DOHH2 (cell line): ENCODE data around the gene TSC22D3.

Experiments
- H3F3A ChIP-seq: fragments of 200-600 bp; sonication (generic), shearing (Covaris generic); 2 replicates; pipeline ENCODE4 v1.6.0; 2016; ENCODE audit warnings: antibody characterized with exemption, mild to moderate bottlenecking; ENCODE audit not compliant: control insufficient read depth, insufficient read depth
- H3K27ac ChIP-seq: fragments of 200-600 bp; sonication (generic); 2 replicates; pipeline ENCODE4 v1.5.1; 2014; ENCODE audit warnings: low read depth, mild to moderate bottlenecking, low read length, moderate library complexity
- H3K27me3 ChIP-seq: fragments of 200-600 bp; sonication (generic); 2 replicates; pipeline ENCODE4 v1.6.1; 2014; ENCODE audit warnings: mild to moderate bottlenecking, low read length, mixed read lengths; ENCODE audit not compliant: control insufficient read depth
- H3K36me3 ChIP-seq: fragments of 200-600 bp; sonication (generic); 2 replicates; pipeline ENCODE4 v1.6.1; 2014; ENCODE audit warnings: mild to moderate bottlenecking, low read length, moderate library complexity, mixed read lengths; ENCODE audit not compliant: control insufficient read depth
- H3K4me1 ChIP-seq: fragments of 200-600 bp; sonication (generic); 2 replicates; pipeline ENCODE4 v1.6.1; 2014; ENCODE audit warnings: mild to moderate bottlenecking, low read length, mixed read lengths; ENCODE audit not compliant: control insufficient read depth
- H3K4me2 ChIP-seq: fragments of 200-600 bp; sonication (generic); 2 replicates; pipeline ENCODE4 v1.6.0; 2014; ENCODE audit warnings: mild to moderate bottlenecking, low read length, moderate library complexity
- H3K4me3 ChIP-seq: fragments of 200-600 bp; sonication (generic); 2 replicates; pipeline ENCODE4 v1.5.1; 2014; ENCODE audit warnings: mild to moderate bottlenecking, low read length, mixed read lengths
- H3K79me2 ChIP-seq: fragments of 200-600 bp; sonication (generic); 2 replicates; pipeline ENCODE4 v1.6.1; 2014; ENCODE audit warnings: mild to moderate bottlenecking, low read length, mixed read lengths; ENCODE audit not compliant: control insufficient read depth
- H3K9me2 ChIP-seq: fragments of 200-600 bp; sonication (generic); replicated peaks from 2 replicates; pipeline ENCODE4 v1.6.1; 2014; ENCODE audit warnings: mild to moderate bottlenecking, low read length, mixed read lengths; ENCODE audit not compliant: control insufficient read depth
- H3K9me3 ChIP-seq: fragments of 200-600 bp; sonication (generic); 2 replicates; pipeline ENCODE4 v1.6.1; 2014; ENCODE audit warnings: antibody characterized with exemption, low read length, mixed read lengths; ENCODE audit not compliant: control insufficient read depth, insufficient read depth
- H4K20me1 ChIP-seq: fragments of 200-600 bp; sonication (generic); 2 replicates; pipeline ENCODE4 v1.6.0; 2014; ENCODE audit warnings: low read depth, mild to moderate bottlenecking, antibody characterized with exemption, low read length, moderate library complexity; ENCODE audit not compliant: control insufficient read depth, insufficient read depth
- EZH2phosphoT487 ChIP-seq: fragments of 200-600 bp; sonication (generic); IDR thresholded peaks from 2 replicates; pipeline ENCODE4 v1.6.1; 2017; ENCODE audit warnings: borderline replicate concordance, mild to moderate bottlenecking, antibody characterized with exemption, low read length, moderate library complexity, mixed read lengths
- TF ChIP-seq, protein P1 (sequence below): fragments of 200-600 bp; sonication (generic); IDR thresholded peaks from one replicate; pipeline ENCODE4 v1.5.1; 2014; ENCODE audit warnings: antibody characterized with exemption, mild to moderate bottlenecking, low read depth, low read length; ENCODE audit not compliant: poor library complexity, severe bottlenecking

Gene TSC22D3

DNA sequence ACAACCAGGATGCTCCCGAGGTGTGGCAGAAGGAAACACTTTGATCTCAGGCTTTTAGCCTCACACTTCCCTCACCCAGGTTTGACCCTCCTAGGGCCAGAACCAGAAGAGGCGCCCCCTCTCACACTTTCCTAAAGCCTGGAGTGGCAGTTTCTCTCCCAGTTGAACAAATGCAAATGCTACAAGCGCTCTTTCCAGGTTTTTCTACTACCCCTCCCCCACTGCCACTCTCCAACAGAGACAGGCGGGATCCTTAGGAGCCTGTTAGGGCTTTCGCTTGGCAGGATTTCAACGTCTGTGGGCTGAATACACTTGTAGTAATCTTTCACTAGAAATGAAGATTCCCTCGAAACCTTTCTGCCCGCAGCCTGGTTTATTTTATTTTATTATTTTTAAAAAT, 2.4 kb downstream of the TSC22D3 start:
- H3K9me2 ChIP-seq, result no peaks in the 10 kb centered on the region
- TF ChIP-seq, protein P1, sequence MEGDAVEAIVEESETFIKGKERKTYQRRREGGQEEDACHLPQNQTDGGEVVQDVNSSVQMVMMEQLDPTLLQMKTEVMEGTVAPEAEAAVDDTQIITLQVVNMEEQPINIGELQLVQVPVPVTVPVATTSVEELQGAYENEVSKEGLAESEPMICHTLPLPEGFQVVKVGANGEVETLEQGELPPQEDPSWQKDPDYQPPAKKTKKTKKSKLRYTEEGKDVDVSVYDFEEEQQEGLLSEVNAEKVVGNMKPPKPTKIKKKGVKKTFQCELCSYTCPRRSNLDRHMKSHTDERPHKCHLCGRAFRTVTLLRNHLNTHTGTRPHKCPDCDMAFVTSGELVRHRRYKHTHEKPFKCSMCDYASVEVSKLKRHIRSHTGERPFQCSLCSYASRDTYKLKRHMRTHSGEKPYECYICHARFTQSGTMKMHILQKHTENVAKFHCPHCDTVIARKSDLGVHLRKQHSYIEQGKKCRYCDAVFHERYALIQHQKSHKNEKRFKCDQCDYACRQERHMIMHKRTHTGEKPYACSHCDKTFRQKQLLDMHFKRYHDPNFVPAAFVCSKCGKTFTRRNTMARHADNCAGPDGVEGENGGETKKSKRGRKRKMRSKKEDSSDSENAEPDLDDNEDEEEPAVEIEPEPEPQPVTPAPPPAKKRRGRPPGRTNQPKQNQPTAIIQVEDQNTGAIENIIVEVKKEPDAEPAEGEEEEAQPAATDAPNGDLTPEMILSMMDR, result no peak
- TF ChIP-seq EZH2phosphoT487, result no peak
- no peak overlapping the region for H3K4me3 ChIP-seq
- H4K20me1 ChIP-seq, result no peaks in the 10 kb centered on the region
- peaks cover 18% of the 10 kb centered on the region for H3K4me1 ChIP-seq
- H3K79me2 ChIP-seq, result no peaks in the 10 kb centered on the region
- no peaks in the 10 kb centered on the region for H3F3A ChIP-seq
- H3K27me3 ChIP-seq, result peaks cover 18% of the 10 kb centered on the region
- H3K9me3 ChIP-seq, result no peaks in the 10 kb centered on the region
- H3K27ac ChIP-seq, result no peak overlapping the region
- no peak overlapping the region for H3K4me2 ChIP-seq
- no peaks in the 10 kb centered on the region for H3K36me3 ChIP-seq

DNA sequence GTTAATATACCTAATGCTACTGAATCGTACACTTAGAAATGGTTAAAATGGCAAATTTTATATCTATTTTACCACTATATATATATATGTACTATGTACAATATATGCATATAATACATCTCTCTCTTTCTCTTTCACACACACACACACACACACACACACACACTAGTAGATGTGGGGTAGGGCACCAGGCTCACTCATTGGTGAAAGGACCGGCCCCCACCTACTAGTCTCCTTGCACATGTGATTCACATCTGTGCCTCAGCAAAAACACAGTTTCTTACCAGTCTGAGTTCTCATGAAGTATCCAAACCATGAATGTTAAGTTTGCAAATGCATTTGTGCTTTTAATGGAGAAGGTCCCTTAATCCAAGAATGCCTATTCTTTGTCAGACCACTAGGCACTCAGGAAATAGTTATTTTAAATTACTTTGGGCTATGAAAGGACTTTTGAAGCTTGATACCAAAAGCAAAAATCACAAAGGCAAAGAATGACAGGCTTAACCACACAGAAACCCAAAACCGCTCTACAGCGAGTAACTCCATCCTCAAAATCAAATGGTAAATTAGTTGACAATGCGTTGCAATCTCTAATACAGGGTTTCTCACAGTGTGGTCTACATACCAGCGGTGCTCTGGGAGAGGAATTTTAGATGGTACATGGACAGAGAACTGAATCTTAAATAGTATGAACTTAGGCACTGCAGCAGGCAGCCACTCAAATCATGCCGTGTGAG, 5.8 kb downstream of the TSC22D3 start:
- Histone ChIP-seq H3K9me3 (no peaks in the 10 kb centered on the region), H3F3A (no peaks in the 10 kb centered on the region), H3K4me3 (no peak overlapping the region), H3K79me2 (no peaks in the 10 kb centered on the region), H3K27me3 (peaks cover 10% of the 10 kb centered on the region), H3K36me3 (no peaks in the 10 kb centered on the region), H3K4me1 (peaks cover under 1% of the 10 kb centered on the region; the same call in 1 of the 2 replicates), H3K27ac (no peak overlapping the region), H4K20me1 (no peaks in the 10 kb centered on the region), H3K4me2 (no peak overlapping the region), H3K9me2 (no peaks in the 10 kb centered on the region)
- TF ChIP-seq, protein P1, result no peak
- no peak for TF ChIP-seq EZH2phosphoT487

DNA sequence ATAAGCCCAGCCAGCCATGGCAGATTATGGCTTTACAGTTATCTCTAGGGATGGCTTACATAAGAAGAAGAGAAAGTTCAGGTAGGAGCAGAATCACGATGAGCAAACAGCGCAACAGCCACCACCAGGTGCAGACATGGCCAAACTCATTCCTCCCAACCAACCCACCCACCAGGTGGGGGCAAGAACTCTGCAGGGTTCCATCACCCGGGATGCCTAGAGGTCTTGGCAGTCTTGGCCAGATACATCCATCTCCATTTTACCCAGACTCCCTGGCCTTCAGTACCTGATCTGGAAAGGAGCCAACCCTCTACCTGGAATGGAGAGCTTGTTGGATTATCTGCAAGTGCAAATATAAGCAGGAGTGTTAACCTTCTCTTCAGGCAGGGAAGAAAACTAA, 7.5 kb downstream of the TSC22D3 start:
- H3K9me2 ChIP-seq, result no peaks in the 10 kb centered on the region
- no peaks in the 10 kb centered on the region for H4K20me1 ChIP-seq
- H3K4me3 ChIP-seq, result no peak overlapping the region
- H3K36me3 ChIP-seq, result no peaks in the 10 kb centered on the region
- H3K79me2 ChIP-seq, result no peaks in the 10 kb centered on the region
- no peaks in the 10 kb centered on the region for H3K4me1 ChIP-seq
- H3K4me2 ChIP-seq, result no peak overlapping the region
- TF ChIP-seq EZH2phosphoT487, result no peak
- TF ChIP-seq, protein P1, result no peak
- no peak overlapping the region for H3K27ac ChIP-seq
- no peaks in the 10 kb centered on the region for H3F3A ChIP-seq
- H3K9me3 ChIP-seq, result no peaks in the 10 kb centered on the region
- H3K27me3 ChIP-seq, result no peaks in the 10 kb centered on the region
